Anterior cingulate cortex (tissue), 58 donors: ENCODE results near the gene LUZP2.

ENCODE experiments used
- DNase-seq, 58 donors: peaks; one replicate each; lab custom pipeline; 2025; lab: John Stamatoyannopoulos, UW

The LUZP2 gene

DNA sequence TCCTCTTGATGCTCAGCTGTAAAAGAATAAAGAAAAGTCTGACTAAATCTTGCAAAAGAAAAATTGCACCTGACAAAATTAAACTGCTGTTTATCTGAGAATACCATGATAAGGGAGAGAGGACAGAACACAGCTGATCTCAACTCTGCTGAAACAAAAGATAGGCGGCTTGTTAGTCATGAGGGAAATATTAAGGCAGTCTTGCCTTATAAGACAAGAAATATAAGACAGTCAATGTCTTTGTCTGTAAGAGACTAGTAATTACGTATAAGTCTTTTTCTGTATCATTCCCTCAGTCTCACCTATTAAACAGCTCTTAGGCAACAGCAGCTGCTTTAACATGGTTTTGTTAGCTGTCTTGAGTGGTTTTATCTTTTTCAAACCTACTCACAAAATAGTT, 296.6 kb downstream of the LUZP2 start:
- no peak for DNase-seq

DNA sequence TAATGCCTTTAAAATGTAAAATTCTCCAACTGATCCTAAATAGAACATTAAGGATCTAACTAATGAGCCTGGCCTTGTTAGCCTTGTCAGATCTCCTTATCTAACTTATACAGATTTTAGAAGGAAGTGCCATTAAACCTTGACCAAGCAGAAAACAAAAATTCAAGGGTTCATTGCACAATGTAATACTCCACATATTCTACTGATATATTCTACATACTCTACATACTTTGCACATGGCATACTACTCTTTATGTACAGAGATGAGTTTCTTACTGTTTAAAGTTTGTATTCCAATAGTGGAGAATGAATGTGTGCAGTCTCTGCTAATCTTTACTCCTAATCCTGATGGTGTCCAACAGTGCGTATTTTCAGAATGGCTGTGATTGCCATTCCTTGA, 297.2 kb downstream of the LUZP2 start:
- DNase-seq, result no peak

DNA sequence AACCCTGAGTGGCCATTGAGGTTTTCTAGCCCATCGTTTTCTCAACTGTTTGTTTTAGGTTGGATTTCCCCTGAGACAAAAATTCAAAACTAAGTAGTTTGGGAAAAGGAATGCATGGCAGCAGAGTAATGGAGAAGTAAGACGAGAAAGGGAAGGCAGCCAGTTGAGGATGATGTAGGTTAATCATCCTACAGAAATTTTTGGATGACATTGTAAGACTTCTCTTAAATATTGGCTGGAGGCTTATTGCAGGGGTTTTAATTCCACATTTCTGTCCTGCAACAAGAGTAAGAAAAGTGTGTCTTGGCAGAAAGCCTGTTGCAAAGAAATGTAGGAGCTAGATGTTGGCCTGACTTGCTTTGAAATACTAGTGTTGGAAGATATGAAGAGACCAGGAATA, 308.8 kb downstream of the LUZP2 start:
- DNase-seq, result no peak

DNA sequence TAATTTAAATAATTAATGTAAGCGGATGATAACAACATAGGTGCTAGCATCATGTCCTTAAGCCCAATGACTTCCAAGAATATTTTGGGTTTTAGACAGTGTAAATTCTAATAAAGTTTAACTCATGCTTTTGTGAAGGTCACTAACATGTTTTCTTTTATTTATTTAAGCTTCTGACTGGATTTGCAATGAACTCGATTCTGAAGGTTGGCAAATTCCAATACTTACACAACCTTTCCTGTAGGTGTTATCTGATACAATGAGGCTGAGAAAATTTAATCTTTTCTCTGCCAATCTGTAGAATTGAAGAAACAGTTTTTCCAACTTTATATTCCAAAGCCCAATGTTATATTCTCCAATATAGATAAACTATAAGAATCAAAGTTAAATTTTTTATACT, 311.3 kb downstream of the LUZP2 start:
- DNase-seq, result no peak

DNA sequence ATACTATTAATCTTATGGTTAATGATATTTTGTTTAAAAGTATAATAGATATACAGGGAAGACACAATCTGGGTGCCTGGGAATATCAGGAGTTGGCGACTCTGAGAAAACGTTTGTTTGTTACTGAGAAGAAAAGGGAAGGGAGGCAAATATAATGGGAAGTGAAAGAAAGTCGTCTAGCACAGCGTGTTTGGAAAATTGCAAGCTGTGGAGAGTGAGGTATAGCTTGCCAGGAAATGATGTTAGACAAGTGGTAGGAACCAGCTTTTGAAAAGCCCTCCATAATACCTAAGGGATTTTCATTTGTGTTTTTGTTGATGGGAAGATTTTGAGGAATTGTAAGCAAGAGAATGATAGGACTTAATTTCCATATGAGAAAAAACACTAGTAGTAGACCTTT, 322.2 kb downstream of the LUZP2 start:
- DNase-seq, result peak in 1 of 58 donors; percentile 4

DNA sequence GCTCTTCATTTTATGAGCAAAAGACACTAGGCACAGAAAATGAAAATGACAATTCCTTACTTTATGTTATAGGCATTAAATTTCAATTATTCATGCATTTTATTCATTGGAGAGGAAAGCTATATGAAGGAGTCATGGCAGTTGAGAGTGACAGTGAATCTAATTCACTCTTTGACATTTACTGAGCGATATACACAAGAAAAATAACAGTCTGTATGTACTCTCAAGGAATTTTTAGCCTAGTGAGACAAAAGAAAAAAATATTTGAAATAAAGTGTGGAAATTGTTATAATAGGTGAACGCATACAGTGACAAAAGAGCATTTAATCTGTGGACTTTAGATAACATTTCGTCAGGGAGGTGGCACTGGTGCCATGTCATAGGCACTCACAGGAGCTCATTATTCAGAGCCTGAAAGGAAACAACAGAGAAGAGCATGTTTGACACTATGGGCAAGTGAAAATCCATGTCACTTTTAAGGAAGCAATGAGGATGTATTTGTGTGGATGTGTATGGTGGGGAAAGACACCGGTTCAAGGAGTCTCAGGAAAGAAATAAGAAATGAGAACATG, 323.1 kb downstream of the LUZP2 start:
- DNase-seq, result no peak

DNA sequence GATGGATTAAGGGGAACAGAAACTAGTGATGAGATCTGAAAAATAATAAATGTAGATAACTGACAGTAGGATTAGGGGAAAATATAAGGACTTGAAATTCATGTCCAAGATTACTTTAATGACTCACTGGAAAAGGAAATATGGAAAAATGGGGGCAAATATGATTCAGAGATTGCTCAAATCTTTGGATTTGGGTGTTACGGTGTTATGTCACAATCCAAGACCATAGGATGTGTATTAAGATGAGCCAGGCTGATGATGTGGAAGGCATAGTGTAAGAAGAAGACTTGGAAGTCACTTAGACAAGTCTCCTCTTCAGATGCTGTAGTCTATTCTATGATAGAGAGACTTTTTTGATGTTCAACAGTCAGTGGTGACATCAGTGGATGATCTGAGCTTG, 323.7 kb downstream of the LUZP2 start:
- DNase-seq, result no peak

DNA sequence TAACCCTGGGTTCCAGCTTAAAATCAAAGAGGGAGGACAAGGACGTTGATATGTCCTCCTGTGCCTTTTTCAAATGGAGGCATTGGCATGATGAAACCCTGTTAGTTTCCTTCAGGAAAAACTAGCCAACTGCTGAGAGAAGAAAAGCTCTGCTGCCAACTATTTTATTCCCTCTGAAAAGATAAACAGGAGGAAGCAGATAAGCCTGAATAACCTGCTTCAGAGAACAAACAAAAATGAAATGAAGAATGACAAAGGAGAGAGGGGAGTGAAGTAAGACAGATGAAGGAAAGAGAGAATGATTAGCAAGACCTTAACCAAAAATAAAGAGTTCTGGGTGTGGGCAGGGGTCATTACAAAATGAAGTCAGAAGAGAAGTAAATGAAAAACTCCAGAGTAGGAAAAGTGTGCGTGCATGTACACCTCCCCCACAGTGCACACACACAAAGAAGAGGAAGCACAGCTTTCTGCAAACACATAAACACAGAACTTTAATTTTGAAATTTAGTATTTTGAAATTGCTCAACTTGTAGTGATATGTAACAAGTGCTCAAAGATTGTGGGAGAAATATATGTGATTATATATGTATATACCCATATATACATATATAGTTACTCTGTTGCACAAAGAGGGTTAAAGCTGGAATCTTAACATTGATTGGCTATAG, 332.2 kb downstream of the LUZP2 start:
- DNase-seq, result no peak

DNA sequence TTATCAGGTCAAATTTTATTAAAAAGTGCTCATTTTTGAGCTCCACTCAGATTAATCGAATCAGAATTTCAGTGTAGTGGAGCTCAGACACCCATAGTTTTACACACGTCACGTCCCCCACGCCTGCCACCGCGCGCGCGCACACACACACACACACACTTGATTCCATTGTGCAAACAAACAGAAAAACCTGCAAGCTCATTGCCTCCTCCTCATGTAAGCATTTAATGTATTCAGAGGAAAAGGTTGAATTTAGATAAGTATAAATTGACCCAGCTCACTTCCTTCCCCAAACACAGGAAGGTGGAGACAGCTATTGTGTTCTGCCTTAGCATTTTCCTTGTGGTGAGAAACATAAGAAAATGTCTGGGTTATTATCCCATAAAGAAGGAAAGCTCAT, 336.7 kb downstream of the LUZP2 start:
- no peak for DNase-seq

DNA sequence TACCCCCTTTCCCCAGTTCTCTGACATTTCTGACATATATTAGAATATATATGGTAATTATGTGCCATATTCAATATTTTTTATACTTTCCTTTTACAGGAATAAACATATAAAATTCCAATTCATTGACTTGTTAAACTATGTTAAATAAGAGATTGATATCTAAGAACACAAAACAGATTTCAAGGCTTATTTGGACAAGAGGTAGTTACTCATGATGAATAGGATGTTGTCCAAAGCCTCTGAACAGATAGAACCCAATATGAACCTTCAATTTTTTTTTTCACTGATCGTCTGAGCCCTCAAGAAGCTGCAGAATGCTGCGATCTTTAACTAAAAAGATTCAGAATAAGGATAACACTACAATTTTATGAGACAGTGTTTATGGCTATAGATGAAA, 340.3 kb downstream of the LUZP2 start:
- no peak for DNase-seq

DNA sequence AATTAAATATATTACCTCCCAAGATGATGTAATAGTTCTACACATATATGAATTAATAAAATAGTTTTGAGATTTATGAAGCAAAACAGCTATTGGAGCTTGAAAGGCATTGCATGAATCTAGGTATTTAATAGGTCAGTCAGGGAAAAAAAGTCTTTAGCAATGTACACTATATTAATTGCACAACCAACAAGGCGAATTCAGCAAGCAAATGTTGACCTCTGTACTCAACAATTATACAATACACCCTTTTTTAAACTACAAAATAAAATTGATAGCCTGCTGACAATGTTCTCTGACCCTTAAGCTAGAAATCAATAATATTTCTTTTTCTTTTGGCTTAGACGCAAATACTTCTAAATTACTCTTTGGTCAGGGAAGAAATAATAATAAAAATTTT, 345.5 kb downstream of the LUZP2 start:
- no peak for DNase-seq

DNA sequence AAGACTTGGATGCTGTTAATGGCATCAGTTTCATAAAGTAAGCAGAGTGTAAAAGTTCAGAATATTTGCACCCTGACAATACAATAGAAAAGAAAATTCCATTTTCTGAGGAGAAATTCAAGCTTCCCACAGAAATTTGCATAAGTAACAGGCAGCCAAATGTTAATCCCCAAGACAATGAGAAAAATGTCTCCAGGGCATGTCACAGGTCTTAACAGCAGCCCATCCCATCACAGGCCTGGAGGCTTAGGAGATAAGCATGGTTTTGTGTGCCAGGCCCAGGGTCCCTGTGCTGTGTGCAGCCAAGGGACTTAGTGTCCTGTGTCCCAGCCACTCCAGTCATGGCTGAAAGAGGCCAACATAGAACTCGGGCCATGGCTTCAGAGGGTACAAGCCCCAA, 347.6 kb downstream of the LUZP2 start:
- no peak for DNase-seq

DNA sequence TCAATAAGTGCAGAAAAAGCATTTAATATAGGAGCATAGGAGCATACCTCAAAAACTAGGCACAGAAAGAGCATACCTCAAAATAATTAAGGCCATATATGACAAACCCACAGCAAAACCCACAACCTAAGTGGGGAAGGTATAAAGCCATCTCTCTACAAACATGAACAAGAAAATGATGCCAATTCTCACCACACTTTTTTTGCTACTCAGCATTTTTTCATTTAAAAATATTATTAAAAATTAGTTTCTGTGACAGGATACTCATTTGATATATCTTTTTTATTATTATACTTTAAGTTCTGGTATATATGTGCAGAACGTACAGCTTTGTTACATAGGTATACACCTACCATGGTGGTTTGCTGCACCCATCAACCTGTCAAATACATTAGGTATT, 352.0 kb downstream of the LUZP2 start:
- no peak for DNase-seq

DNA sequence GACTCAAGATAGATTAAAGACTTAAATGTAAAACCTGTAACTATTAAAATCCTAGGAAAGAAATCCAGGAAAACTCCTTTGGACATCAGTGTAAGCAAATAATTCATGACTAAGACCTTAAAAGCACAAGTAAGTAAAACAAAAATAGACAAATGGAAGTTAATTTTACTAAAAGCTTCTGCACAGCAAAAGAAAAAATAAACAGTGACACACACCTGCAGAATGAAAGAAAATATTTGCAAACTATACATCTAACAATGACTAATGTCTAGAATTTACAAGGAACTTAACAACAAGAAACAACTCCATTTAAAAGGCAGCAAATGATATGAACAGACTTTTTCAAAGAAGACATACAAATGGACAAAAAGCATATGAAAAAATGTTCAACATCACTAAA, 359.1 kb downstream of the LUZP2 start:
- DNase-seq, result no peak

DNA sequence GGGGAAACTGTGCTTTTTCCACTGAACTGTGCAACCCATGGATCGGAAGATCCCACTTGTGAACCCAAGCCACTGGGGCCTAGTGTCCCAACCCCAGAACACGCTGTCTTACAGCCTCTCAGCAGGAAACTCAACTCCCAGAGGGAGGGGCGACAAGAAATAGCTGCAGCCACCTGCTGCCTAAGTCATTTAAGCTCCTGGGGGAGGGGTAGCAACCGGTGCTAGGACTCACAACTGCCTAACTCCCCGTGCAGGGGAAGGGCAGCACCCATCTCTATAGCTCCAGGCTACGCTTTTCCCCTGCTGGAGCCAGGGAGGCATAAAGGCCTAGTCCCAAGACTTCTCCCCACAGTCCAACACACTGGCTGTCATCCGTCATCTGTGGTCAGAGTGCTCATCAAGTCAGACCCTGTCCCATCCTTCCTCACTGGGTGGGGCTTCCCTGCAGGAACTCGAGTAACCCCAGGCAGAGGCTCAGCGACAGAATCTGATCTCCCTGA, 363.0 kb downstream of the LUZP2 start:
- DNase-seq, result no peak

DNA sequence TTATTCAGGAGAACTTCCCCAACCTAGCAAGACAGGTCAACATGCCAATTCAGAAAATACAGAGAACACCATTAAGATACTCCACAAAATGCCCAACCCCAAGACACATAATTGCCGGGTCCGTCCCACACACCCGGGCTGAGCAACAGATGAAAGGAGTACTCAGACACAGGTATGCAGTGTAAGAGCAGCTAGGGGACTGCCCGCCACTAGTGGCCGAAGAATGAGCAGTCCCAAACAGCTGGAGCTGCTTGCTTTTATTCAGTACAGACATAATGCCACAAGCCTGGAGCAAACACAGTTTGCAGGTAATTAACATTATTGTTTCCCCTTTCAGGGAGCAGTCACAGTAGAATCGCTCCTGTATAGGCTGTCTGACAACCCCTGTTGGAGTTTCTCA, 364.6 kb downstream of the LUZP2 start:
- no peak for DNase-seq

DNA sequence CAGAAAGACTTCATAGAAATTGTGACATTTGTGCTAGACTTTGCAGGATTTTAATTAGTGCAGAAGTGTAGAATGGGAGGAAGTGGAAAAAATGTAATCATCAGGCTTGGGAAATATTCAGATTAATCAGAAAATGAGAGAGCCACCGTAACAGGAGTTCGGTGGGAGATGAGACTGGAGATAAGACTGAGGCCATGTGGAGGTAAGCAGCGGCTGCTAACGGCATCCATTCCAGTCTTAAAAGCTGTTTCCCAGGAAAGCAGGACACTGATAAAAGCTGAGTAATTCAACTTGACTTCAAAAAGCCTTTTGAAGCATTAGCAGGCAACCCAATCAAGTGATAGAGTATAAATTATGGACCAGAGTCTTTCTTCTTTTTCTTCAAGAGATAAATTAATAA, 369.9 kb downstream of the LUZP2 start:
- no peak for DNase-seq

DNA sequence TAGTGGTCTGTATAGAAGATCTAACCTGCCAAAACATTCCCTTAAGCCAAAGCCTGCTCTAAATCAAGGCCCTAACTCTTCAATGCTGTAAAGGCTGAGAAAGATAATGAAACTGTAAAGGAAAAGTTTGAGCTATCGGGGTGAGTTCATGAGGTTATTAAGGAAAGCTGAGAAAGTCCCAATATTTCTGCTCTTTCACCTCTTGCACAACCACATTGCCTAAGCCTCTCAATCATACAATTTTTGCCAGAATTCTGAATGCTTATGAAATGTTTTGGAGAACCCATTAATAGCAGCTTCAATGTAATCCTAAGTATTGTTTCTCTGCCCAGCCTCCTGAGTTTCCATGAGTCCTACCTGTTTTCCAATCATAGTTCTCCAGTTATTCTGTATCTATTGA, 373.2 kb downstream of the LUZP2 start:
- DNase-seq, result no peak

DNA sequence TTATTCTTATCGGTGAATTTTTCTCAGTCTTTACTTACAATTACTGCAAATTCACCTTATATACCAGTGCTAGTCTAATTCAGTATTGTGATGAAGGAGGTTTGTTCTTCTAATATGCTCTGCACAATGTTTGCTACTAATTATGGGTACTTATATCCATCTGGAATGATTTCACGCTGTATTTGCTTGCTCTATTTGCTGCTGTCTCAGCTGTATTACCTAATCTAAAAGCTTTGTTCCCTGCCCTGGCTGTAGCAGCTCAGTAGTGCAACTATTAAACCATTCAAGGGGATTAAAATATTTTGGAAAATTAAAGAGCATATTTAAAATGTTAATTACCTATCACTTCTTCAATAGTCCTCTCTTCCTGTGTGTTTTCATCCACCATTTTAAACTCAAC, 375.3 kb downstream of the LUZP2 start:
- DNase-seq, result no peak

DNA sequence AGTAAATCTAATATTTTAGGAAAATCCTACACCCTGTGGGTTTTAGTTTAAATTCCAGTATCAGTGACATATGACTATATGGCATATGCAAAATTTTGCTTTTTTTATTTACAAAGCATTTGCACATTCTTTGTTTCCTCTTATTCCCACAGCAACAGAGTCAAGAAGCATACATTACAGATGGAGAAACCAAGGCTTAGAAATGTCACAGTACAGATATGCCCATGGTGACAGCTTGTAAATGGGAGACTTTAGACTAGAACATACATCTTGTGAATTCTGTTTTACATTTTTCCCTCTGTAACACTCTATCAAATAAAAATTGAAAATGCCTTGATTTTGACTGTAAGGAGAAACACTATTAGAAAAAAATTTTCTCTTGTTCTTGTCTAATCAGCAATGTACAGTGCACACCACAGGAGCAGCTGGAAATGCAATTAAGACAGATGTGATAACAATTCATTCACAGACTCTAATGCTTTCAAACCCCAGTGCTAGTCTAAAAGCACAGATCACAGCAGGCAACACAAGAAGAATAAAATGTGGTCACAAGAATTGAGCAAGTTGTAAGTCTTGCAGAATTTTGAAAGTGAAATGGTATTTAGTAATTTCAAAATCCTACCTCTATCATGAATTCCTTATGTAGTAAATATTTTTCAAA, 375.9 kb downstream of the LUZP2 start:
- no peak for DNase-seq

DNA sequence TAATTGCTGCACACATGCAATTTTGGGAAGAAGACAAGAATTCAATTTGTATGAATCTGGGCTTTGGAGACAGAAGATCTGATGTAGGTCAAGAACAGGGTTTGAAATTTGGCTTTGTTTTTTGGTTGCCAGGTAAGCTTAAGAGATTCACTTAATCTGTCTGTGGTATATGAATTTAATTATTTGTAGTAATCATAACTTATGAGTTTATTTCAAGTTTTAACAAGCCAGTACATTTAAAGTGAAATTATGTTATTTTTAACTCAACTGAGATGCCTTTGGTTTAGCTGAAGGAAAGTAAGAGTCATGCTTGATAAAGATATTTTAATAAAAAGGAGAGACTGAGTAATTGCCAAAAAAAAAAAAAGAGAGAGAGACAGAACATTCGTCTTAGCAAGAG, 384.1 kb downstream of the LUZP2 start:
- no peak for DNase-seq

DNA sequence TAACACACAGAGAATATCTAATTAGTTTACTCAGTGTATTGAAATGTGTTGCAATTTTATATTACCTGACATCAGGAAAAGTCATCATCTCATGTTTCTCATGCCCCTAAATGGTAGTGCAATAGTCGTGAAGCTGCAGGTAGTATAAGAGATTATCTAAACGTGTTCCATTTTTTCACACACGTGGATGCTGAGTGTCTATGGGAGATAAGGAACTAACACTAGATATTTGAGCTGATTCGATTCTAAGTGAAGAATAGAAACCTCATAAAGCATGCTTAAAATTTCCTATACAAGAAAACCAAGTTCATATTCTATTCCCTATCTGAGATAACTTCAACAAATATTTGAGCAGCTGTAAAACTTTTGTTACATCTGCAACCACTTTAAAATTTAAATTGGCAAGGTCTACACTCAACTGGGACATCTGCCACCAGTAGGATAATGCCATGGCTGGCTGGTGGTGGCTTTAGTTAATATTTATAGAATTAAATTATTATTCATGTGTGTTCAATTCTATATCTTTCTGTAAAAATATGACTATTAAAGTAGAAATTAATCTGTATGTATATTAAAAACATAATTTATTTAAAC, 388.8 kb downstream of the LUZP2 start:
- DNase-seq, result no peak
